B cell (primary cell): ENCODE measurements around the gene EIF2B2. TPM values are rescaled to one million over a fixed set of nuclear protein-coding genes. Genes with fewer than 3 reads are reported as not detected.

Experiments used
- ATAC-seq: fragments of 200-7000 bp; cut with Tn5 transposase; one replicate; pipeline ENCODE4 v1.10.0; 2021; ENCODE audit warnings: low read depth, mild to moderate bottlenecking, moderate number of reproducible peaks, moderate library complexity
- CTCF ChIA-PET: fragments of 350-600 bp; sonication (Branson Sonifier 250); formaldehyde crosslinking; loops from one replicate; lab custom pipeline; 2021; ENCODE audit warnings: antibody characterized with exemption, inconsistent platforms; lab: Charles Lee
- POLR2A ChIA-PET: fragments of 350-600 bp; sonication (Branson Sonifier 250); formaldehyde crosslinking; loops from one replicate; lab custom pipeline; 2021; ENCODE audit warnings: antibody characterized with exemption; lab: Charles Lee
- DNase-seq: peaks from one replicate; pipeline ENCODE4 v3.0.0; 2013
- H2AFZ ChIP-seq: 2 replicates; pipeline ENCODE4 v1.6.1; 2012; ENCODE audit warnings: mild to moderate bottlenecking, low read depth, low read length; ENCODE audit not compliant: insufficient read depth, poor library complexity, severe bottlenecking
- H3K27ac ChIP-seq, 2 donors: 1 replicate in 1 of 2; 2 replicates in 1 of 2; pipeline ENCODE4 v1.5.1; 2012 to 2013; ENCODE audit warnings: low read length in 2 of 2, mild to moderate bottlenecking in 2 of 2, moderate library complexity in 1 of 2
- H3K27me3 ChIP-seq, 4 experiments: fragments of 200-600 bp in 1 of 4; sonication (generic) in 1 of 4; replicated peaks in 1 of 4; 1 replicate in 2 of 4; 2 replicates in 2 of 4; pipeline versions ENCODE4 v1.6.1 to v1.7.0; 2013 to 2016; ENCODE audit warnings: low read length in 3 of 4, mild to moderate bottlenecking in 2 of 4, mixed read lengths in 1 of 4, moderate library complexity in 1 of 4; ENCODE audit not compliant: insufficient read depth in 4 of 4, control insufficient read depth in 3 of 4; ENCODE audit errors: control extremely low read depth in 1 of 4
- H3K36me3 ChIP-seq, 2 experiments: replicated peaks in 1 of 2; 1 replicate in 1 of 2; 2 replicates in 1 of 2; pipeline versions ENCODE4 v1.6.1 to v1.7.1; 2013; ENCODE audit warnings: low read length in 1 of 2; ENCODE audit not compliant: insufficient read depth in 2 of 2, control insufficient read depth in 1 of 2; ENCODE audit errors: control extremely low read depth in 1 of 2, extremely low read depth in 1 of 2
- H3K4me1 ChIP-seq, 2 donors: fragments of 200-600 bp in 1 of 2; sonication (generic) in 1 of 2; 1 replicate in 1 of 2; 2 replicates in 1 of 2; pipeline versions ENCODE4 v1.5.1 to v1.6.1; 2013 to 2017; ENCODE audit warnings: low read length in 2 of 2; ENCODE audit not compliant: control insufficient read depth in 2 of 2, insufficient read depth in 2 of 2
- H3K4me2 ChIP-seq: replicated peaks from 2 replicates; pipeline ENCODE3; 2012; ENCODE audit warnings: mild to moderate bottlenecking, low read depth, low read length; ENCODE audit not compliant: poor library complexity, severe bottlenecking
- H3K4me3 ChIP-seq, 5 experiments: fragments of 200-600 bp in 1 of 5; sonication (generic) in 1 of 5; 1 replicate in 3 of 5; 2 replicates in 2 of 5; pipeline versions ENCODE4 v1.5.1 to v1.7.0; 2011 to 2016; ENCODE audit warnings: low read length in 4 of 5, mild to moderate bottlenecking in 4 of 5, low read depth in 2 of 5, control low read depth in 1 of 5, moderate library complexity in 1 of 5; ENCODE audit not compliant: insufficient read depth in 1 of 5; ENCODE audit errors: control extremely low read depth in 1 of 5, extremely low read depth in 1 of 5
- H3K79me2 ChIP-seq: fragments of 200-600 bp; sonication (generic); one replicate; pipeline ENCODE4 v1.6.0; 2016; ENCODE audit warnings: low read length; ENCODE audit not compliant: control insufficient read depth, insufficient read depth
- H3K9ac ChIP-seq: fragments of 200-600 bp; sonication (generic); 2 replicates; pipeline ENCODE4 v1.6.1; 2017; ENCODE audit warnings: mild to moderate bottlenecking, low read length, moderate library complexity
- H3K9me3 ChIP-seq, 3 donors: one replicate each; pipeline versions ENCODE4 v1.6.1 to v1.7.1; 2013; ENCODE audit warnings: low read length in 2 of 3; ENCODE audit not compliant: control insufficient read depth in 2 of 3, insufficient read depth in 1 of 3; ENCODE audit errors: control extremely low read depth in 1 of 3
- H4K20me1 ChIP-seq: 2 replicates; pipeline ENCODE4 v1.6.0; 2012; ENCODE audit warnings: mild to moderate bottlenecking, low read length; ENCODE audit not compliant: insufficient read depth, control insufficient read depth, poor library complexity, severe bottlenecking
- H3K27ac Mint-ChIP-seq: one replicate; pipeline ENCODE4 v1.8.0; 2021; ENCODE audit warnings: mixed read lengths
- H3K27me3 Mint-ChIP-seq: one replicate; pipeline ENCODE4 v1.8.0; 2021; ENCODE audit warnings: mixed read lengths
- H3K4me1 Mint-ChIP-seq: one replicate; pipeline ENCODE4 v1.8.0; 2021; ENCODE audit warnings: mixed read lengths
- H3K4me3 Mint-ChIP-seq: one replicate; pipeline ENCODE4 v1.8.0; 2021; ENCODE audit warnings: mixed read lengths
- H3K9me3 Mint-ChIP-seq: one replicate; pipeline ENCODE4 v1.8.0; 2022; ENCODE audit warnings: mixed read lengths; ENCODE audit not compliant: insufficient read depth
- EZH2 ChIP-seq: IDR thresholded peaks from 2 replicates; pipeline ENCODE4 v1.6.1; 2012; ENCODE audit warnings: borderline replicate concordance, low read depth, mild to moderate bottlenecking, moderate library complexity, low read length; ENCODE audit not compliant: insufficient read depth, poor library complexity, severe bottlenecking
- WGBS: methylation state at CpG from one replicate; pipeline ENCODE4 v1.1.5; 2013; ENCODE audit warnings: missing lambda C conversion rate; ENCODE audit not compliant: insufficient coverage; 5-methylcytosine and 5-hydroxymethylcytosine counted together
- intact Hi-C: fragments of 100-400 bp; cut with micrococcal nuclease; formaldehyde crosslinking; loops from one replicate; pipeline ENCODE4 v1.10.0; 2022
- polyA plus RNA-seq: library from polyadenylated mRNA; depleted of rRNA; stranded (reverse); fragments of >200 nt; gene quantifications from 2 replicates; pipeline ENCODE4 v1.2.3, GENCODE V29; 2012
- total RNA-seq, 2 donors: library from RNA; stranded (reverse); fragments of 120-200 nt in 1 of 2; gene quantifications; 1 replicate in 1 of 2; 2 replicates in 1 of 2; pipeline versions ENCODE4 v1.2.3 to v1.2.4, GENCODE V29; 2013 to 2022
- TF ChIP-seq, protein P1 (sequence below): fragments of 200-600 bp; IDR thresholded peaks from one replicate; pipeline ENCODE4 v1.8.0; 2022; ENCODE audit warnings: antibody characterized with exemption, mild to moderate bottlenecking

The EIF2B2 gene
- total and polyA plus RNA-seq, 2 donors (not counting 1 experiment from before 2014, with no cell fraction given) = 25.5 to 27.6 TPM

DNA sequence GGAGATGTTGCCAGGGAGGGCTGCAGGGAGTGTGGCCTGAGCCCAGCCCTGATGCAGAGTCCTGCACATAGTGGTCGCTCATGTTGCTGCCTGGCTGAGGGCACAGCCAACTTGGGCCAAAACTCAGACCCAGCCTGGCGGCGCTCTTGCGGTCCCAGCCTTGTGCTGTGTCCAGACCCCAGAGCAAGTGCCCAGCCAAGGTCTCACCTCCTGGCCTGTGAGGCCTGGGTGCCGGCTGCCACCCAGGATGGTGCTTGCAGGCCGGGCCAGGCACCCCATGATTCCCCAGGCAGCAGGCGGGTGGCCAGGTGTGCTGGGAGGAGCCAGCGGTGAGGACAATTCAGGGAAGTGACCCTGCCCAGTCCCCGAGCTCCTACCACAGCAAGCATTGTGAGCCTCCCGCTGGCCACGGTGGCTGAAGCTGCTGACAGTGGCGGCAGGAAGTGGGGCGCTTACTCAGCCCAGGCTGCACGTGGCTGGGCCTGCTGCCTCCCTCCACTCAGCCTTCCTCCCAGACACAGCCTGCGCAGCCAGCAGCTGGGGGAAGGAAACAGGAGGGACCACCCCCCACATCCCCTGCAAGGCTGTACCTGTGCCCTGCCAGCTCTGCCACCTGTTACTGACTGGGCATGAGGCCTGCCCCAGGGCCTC lies 29.6 kb upstream of the EIF2B2 start:
- intact Hi-C loops = loop anchor here (2.0 kb wide), 1 partner anchor 30 kb away; the partner anchor contains the start of gene EIF2B2
- Mint-ChIP-seq H3K9me3 (no peaks in the 10 kb centered on the region), H3K27ac (no peak overlapping the region), H3K4me1 (no peaks in the 10 kb centered on the region), H3K27me3 (no peaks in the 10 kb centered on the region), H3K4me3 (no peak overlapping the region)
- H3K9ac ChIP-seq = no peak overlapping the region
- TF ChIP-seq EZH2 = no peak
- TF ChIP-seq, protein P1, sequence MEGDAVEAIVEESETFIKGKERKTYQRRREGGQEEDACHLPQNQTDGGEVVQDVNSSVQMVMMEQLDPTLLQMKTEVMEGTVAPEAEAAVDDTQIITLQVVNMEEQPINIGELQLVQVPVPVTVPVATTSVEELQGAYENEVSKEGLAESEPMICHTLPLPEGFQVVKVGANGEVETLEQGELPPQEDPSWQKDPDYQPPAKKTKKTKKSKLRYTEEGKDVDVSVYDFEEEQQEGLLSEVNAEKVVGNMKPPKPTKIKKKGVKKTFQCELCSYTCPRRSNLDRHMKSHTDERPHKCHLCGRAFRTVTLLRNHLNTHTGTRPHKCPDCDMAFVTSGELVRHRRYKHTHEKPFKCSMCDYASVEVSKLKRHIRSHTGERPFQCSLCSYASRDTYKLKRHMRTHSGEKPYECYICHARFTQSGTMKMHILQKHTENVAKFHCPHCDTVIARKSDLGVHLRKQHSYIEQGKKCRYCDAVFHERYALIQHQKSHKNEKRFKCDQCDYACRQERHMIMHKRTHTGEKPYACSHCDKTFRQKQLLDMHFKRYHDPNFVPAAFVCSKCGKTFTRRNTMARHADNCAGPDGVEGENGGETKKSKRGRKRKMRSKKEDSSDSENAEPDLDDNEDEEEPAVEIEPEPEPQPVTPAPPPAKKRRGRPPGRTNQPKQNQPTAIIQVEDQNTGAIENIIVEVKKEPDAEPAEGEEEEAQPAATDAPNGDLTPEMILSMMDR = no peak
- POLR2A ChIA-PET = no interaction called here
- no peaks in the 10 kb centered on the region for H4K20me1 ChIP-seq
- no peaks in the 10 kb centered on the region for H3K27me3 ChIP-seq
- ATAC-seq (no peak), DNase-seq (no peak)
- peak overlapping the region; percentile 33 for H2AFZ ChIP-seq
- H3K36me3 ChIP-seq = no peaks in the 10 kb centered on the region
- no peak overlapping the region for H3K4me2 ChIP-seq
- H3K9me3 ChIP-seq = no peaks in the 10 kb centered on the region
- H3K79me2 ChIP-seq = no peaks in the 10 kb centered on the region
- H3K4me1 ChIP-seq = peaks cover 0 to 5% of the 10 kb centered on the region in 2 donors
- 58% methylated on average over 15 of the region's 15 CpGs for WGBS
- H3K4me3 ChIP-seq = no peak overlapping the region
- CTCF ChIA-PET = no interaction called here
- H3K27ac ChIP-seq = no peak overlapping the region

DNA sequence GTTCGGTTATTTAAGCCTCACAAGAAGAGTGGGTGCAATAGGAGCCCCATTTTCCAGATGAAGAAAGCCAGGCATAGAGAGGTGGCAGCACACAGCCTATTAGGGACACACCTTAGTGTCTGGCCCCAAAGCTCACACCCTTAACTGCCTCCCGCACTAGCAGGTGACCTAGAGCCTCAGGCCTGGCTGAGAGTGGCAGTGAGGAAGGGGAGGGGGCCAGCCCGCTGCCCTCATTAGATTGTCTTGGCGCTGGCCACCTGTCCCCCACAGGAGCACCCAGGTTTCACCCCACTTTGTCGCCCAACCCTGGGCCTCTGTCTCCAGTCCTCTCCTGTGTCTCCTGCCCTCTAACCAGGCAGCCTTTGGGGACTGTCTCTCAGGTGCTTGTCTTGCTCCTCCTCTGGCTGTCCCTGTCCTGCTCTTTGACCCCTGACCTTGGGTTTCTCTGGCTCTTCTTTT lies 28.8 kb upstream of the EIF2B2 start:
- Histone ChIP-seq H3K4me3 (no peak overlapping the region), H3K9ac (no peak overlapping the region), H3K4me1 (peaks cover 0 to 5% of the 10 kb centered on the region in 2 donors), H4K20me1 (no peaks in the 10 kb centered on the region), H3K27ac (no peak overlapping the region), H3K27me3 (no peaks in the 10 kb centered on the region), H3K9me3 (no peaks in the 10 kb centered on the region), H3K4me2 (no peak overlapping the region), H2AFZ (no peak overlapping the region), H3K79me2 (no peaks in the 10 kb centered on the region), H3K36me3 (no peaks in the 10 kb centered on the region)
- DNase-seq (no peak), ATAC-seq (no peak)
- H3K4me1 Mint-ChIP-seq = no peaks in the 10 kb centered on the region
- POLR2A ChIA-PET = no interaction called here
- no peaks in the 10 kb centered on the region for H3K9me3 Mint-ChIP-seq
- intact Hi-C loops = loop anchor here (2.0 kb wide), 1 partner anchor 29 kb away; the partner anchor contains the start of gene EIF2B2
- H3K27me3 Mint-ChIP-seq = no peaks in the 10 kb centered on the region
- no peak overlapping the region for H3K27ac Mint-ChIP-seq
- CTCF ChIA-PET = no interaction called here
- TF ChIP-seq EZH2 = no peak
- TF ChIP-seq, protein P1 = no peak
- WGBS = 84% methylated on average over 4 of the region's 5 CpGs
- no peak overlapping the region for H3K4me3 Mint-ChIP-seq
